GM18868 (cell line): ENCODE measurements around the gene CNMD.
"Not testable (repeated sequence)": the region's sequence is repeated elsewhere in the genome, so short reads cannot be mapped to it uniquely, and the experiment has no call there.

Experiments used
- ATAC-seq: cut with Tn5 transposase; IDR thresholded peaks from one replicate; pipeline ENCODE4 v1.9.1; 2021; ENCODE audit warnings: mild to moderate bottlenecking, moderate library complexity; ENCODE audit not compliant: unreplicated experiment

CNMD gene

GRCh38 chr13:52744842-52745375 is 5.3 kb upstream of the CNMD start:
- ATAC-seq, result no peak

DNA sequence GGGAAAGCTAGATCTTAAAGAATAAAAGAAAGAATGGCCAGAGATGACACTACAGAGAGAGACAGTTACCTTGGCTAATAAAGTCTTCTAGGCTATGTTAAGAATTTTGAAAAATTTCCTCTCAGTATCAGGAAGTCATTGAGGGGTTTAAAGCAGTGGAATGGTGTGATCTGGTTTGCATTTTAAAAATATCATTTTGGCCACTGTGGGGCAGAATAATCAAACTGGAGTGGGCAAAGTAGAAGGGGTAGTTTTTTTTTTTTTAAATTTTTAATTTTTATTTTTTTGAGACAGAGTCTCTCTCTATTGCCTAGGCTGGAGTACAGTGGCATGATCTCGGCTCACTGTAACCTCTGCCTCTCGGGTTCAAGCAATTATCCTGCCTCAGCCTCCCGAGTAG is 4.4 kb upstream of the CNMD start:
- ATAC-seq, result no peak

GRCh38 chr13:52743569-52743968 is 3.9 kb upstream of the CNMD start:
- no peak for ATAC-seq

GRCh38 chr13:52738719-52739467 is 727 bp downstream of the CNMD start:
- peak; percentile 77 for ATAC-seq

DNA sequence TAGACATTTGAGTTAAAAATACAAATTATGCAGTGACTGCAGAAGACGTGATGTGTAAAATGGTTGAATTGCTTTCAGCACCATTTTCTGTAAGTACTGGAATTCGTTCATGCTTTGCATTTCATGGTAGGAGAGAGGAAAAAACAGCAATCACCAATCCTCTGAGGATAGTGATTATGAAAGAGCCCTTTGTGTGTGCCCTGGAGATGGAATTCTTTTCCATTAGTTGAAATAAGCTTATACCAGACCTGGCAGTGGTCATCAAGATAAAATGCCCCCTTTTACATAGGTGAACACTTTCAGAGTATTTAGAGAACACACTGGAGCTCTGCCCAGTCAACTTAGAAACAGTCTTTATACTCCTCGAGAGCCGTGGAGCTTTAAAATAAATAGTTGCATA is 1.7 kb downstream of the CNMD start:
- no peak for ATAC-seq

- ATAC-seq, result no peak
Measured at GRCh38 chr13:52737451-52737850, 2.2 kb downstream of the CNMD start.

GRCh38 chr13:52736891-52737290 is 2.7 kb downstream of the CNMD start:
- ATAC-seq, result no peak

DNA sequence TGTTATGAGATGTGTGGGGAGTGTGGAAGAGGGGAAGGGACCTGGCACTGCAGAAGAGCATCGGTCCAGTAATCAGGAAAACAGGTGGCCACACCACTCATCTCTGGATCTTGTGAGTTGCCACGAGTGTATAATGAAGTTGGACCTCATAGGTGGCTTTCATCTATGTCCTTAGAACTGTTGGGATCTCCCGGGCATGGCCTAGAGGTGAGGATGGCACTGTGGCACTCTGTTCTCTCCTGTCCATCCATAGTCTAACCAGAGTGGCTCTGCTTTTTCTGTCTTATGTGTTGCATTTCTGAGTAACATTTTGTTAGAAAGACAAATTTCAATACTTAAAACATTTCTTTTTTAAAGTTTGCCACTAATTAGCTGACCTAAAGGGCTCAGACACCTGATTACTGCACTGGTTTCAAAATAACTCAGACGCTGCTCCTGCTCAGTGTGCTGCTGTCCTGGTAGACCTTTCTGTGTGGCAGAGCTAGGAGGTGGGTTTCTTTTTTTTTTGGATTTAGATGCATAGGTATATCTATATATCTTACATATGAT is 5.5 kb downstream of the CNMD start:
- ATAC-seq, result no peak

DNA sequence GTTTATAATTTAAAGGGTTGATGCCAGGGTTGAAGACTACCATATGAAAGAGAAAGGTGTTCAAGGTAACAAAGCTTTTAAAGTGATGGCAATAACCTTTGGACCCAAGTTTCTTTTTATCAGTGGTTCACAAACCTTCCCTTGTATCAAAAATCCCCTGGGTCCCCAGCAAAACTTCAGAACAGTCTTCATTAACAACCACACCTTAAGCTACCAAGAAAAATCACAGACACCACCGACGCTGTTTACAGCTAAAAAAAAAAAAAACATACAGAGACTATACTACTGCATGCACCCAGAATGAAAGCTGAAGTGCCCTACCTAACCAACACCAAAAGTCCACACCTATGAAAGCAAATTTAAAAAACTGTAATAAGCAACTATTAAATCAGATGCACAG is 13.4 kb downstream of the CNMD start:
- no peak for ATAC-seq

GRCh38 chr13:52725302-52725701 is 14.3 kb downstream of the CNMD start:
- ATAC-seq, result no peak

GRCh38 chr13:52723181-52723580 is 16.4 kb downstream of the CNMD start:
- no peak for ATAC-seq

DNA sequence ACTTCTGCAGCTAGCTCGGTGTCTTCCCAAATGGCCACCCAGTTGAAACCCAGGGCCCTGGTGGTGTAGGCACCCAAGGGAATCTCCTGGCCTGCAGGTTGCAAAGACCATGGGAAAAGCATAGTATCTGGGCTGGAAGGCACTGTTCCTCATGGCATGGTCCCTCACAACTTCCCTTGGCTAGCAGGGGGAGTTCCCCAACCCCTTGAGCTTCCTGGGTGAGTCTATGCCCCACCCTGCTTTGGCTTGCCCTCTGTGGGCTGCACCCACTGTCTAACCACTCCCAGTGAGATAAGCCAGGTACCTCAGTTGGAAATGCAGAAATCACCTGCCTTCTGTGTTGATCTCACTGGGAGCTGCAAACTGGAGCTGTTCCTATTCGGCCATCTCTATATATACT is 18.3 kb downstream of the CNMD start:
- ATAC-seq, result not testable (repeated sequence)

- ATAC-seq, result not testable (repeated sequence)
Measured at GRCh38 chr13:52720904-52721303, 18.7 kb downstream of the CNMD start.

GRCh38 chr13:52713894-52714293 is 25.7 kb downstream of the CNMD start:
- ATAC-seq, result no peak

DNA sequence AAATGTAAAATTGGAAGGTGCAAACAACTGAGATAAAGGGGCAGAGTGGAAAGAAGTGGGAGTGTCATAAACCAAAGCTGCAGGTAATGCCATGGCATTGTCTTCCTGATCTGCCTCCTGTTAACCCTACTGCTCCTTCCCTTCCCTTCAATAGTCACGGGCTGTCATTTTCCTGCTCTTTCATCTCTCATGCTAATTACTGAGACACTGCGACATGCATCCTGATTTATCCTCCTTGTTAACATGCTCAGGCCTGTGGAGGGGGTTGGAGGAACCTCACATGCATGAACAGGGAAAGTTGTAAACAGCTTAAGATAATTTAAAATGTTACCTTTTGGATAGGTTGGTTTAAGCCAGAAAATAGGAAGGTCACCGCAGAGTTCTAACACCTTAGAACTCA is 27.2 kb downstream of the CNMD start:
- ATAC-seq, result no peak

DNA sequence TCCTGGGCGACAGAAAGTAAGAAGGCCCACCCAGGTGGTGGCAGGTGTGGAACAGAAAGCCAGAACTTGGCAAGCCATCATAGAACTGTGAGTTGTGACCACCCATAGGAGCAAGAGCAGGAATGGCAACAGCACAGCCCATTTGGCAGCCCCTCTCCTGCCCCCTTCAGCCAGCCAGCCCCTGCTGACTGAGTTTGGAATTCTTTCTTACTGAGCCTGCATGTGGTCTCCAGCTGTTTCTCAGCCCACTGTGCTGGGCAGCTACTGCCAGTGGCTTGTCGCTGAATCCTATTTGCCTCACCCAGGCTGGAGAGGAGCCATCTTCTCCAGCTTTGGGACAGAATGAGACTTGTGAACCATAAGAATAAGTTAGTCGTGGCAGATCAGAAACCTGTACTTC is 28.3 kb downstream of the CNMD start:
- ATAC-seq, result no peak

GRCh38 chr13:52708266-52708665 is 31.4 kb downstream of the CNMD start:
- not testable (repeated sequence) for ATAC-seq

DNA sequence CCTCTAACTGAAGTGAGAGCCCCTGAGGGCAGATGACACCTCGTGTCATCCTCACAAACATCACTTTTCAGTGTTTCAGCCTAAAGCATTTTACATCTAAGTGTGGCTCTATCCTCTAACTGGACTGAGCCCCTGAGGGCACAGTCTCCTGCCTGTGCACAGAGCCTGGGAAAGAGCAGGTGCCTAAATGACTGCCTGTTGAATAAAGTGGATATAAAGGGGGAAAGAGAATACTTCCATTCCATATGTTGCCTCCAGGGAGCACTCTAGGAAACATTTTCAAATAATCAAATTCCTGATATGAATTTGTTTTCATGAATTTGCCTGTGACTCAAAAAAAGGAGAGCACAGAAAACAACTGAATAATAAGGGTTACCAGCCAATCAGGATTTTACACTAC is 32.2 kb downstream of the CNMD start:
- no peak for ATAC-seq

DNA sequence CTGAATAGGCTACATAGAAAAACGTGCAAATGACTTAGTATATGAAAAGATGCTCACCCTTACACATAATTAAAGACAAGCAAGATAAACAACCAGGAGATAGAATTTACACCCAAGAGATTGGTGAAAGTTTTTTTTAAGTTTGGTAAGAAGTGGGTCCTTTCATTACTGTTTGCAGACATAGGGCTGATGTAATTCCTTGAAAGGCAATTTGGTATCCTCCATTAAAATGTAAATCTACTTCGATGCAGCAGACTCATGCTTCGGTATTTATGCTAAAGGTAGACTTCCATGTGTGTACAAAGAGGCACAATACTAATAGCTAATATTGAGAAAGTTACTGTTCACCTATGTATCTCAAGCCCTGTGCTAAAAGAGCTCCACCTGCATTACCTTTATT is 33.5 kb downstream of the CNMD start:
- ATAC-seq, result no peak

DNA sequence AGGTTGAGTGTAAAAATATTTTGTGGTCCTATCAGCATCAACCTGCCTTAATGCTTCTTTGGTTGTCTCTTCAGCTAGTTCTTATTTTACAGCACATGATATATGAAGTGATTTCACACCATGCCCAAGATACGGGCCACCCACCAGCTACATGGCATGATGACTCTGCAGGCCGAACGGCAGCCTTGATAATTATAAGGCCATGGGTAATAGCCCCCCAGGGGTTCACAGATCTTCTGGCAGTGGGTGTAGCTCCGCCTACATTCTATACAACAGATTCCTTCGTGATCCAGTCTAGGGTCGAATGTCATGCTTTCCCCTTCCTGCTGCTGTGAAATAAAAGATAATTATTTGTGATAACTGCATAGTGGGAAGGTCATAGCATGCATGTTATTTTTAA is 36.1 kb downstream of the CNMD start:
- no peak for ATAC-seq

DNA sequence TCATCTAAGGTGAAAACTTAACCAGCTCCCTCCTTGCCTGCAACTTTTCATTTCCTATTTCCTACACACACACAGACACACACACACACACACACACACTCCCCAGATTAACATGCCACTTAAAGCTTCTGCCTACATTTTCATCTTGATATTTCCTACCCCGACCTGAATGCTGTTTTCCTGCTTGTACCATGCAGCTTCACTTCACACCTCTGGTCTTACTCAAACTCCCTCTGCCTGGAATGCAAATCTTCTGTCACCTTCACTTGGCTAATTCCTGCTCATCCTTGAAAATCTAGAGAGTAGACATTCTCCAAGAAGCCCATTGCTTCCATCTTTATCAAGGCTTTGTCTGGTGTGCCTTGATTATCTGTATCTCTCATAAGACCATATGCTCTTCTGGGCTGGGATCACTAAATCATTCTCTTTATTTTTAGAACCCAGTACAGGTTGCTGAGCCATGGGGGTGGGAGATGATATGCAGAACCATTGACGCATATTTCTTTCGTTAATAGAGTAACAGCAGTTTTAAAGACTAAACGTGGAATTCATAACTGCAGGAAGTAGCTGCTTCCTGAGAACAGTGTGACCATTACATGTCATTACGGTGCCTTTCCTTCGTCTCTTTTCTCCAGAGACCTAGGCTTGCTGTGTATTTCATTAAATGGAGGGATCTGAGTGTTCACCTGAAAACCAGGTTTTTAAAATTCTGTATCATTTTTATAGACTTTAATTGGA is 37.7 kb downstream of the CNMD start:
- no peak for ATAC-seq

DNA sequence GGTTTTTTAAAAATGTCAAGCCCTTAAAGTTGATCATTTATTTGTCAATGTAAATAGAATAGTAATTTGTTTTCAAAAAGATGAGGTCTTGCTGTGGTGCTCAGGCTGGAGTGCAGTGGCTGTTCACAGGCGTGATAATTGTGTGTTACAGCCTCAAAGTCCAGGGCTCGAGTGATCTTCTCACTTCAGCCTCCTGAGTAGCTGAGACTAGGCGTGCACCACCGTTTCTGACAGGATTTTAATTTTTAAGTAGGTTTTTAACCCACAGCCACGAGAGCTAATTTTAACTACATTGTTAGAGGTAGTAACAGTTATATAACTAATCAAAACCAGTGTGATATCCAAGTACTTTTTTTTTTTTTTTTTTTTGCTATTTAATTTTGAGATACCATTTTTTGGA is 43.1 kb downstream of the CNMD start:
- no peak for ATAC-seq
